Activated CD8-positive, alpha-beta memory T cell treated with anti-CD3 and anti-CD28 coated beads for 48 hours (primary cell): ENCODE data around the gene ACTL8.

ENCODE experiments used
- DNase-seq, 3 experiments: peaks; one replicate each; pipeline ENCODE4 v3.0.0-alpha.2; 2020; ENCODE audit warnings: low read depth in 2 of 3, low spot score in 2 of 3

ACTL8 gene

DNA sequence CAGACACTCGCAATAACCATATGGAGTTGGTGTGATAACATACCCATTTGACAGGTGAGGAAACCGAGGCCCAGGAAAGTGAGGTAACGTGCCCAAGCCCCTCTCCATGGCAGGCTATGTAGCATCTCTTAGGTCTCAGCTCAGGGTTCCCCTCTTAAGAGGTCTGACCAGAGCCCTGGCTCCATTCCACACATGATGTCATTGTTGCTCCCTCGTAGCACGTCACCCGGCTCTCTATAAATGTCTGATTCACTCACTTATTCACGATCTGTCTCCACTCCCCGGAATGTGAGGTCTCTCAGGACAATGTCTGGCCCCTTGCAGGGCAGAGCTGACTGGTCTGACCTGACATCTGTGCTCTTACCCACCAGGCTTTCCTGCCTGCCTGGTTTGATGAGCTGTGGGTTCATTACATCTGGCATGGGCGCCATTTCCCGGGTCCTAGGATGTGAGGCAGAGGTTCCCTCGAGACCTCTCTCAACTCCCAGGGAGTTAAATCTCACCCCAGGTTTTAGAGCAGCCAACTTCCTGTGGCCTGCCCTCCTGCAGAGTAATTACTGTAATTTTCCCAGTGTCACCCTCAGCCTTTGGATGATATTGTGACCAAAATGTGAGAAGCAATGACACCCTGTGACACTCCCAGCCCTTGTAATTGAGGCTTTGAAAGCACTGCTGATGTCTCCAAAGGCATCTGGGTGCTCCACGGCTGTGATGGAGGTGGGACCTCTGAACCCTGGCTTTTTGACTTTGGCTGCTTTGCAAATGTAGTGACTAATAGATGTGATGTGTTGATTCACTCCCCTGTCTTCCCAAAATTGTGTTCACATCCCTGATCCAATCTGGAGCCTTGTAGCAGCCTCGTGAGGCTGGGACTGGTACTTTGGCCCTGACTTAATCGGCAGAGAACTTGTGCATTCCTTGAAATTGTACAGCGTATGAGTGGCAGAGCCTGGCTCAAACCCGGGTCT, 10.6 kb downstream of the ACTL8 start:
- no peak for DNase-seq

DNA sequence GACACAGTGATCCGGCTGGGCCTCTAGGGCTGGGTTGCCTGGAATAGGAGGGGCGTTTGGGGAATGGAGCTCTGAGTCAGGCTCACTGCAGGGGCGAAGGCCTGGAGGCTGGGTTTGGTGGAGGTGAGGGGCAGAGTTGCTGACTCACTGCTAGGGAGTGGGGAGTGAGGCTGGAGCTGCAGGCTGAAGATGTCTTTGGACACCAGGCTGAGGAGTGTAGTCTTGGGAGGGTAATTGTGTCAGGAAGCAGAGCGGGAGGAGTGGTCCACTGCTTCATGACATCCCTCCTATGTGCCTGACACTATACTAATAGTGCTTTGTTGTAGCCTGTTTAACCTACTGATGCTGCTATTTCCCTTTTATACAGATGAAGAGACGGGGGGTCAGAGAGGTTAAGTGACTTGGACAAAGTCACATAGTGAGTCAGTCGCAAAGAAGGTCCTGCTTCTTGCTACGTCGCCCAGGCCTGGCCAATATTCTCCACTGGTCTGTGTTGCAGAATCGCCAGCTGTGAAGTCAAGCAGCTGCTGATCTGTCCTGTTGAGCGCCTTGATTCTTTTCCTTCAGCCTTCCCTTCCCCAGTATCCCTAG, 13.6 kb downstream of the ACTL8 start:
- DNase-seq: no peak

DNA sequence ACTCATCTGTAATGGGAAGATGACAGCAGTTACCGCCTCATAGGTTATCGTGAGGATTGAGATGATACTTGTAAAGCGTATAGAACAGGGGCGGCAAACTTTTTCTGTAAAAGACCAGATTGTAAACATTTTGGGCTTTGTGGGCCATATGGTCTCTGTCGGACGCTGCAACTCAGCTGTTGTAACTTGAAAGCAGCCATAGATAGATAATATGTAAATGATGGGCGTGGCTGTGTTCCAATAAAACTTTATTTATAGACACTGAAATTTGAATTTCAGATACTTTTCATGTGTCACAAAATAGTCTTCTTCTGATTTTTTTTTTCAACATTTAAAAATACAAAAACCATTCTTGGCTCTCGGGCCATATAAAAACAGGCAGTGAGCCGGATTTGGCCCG, 15.8 kb downstream of the ACTL8 start:
- DNase-seq: no peak

DNA sequence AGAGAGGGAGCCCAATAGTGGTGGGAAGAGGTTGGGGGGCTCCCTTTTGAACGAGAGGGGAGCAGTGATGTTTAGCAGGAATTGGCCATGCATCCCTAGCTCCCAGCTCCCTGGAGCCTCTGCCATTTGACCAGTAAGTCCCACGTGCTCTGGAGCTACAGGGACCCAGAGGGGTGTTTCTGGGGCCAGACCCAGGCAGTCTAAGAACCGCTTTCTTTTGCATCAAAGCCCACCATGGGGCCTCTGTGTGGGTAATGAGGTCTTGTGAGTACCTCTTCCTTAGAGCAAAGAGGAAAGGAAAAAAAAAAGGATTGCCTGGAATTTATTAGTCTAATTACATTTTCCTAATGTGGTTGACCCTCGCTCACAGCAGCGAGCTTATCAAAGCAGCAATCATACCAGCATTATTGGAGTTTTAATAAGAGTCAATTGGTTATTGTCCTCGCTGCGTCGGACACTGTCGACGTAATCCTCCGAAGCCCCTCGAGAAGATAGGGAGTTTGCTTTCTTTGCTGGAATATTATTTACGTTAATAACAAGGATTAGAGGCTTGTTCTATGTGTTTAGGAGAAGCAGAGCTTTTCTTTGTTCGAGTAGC, 17.6 kb downstream of the ACTL8 start:
- DNase-seq: no peak

DNA sequence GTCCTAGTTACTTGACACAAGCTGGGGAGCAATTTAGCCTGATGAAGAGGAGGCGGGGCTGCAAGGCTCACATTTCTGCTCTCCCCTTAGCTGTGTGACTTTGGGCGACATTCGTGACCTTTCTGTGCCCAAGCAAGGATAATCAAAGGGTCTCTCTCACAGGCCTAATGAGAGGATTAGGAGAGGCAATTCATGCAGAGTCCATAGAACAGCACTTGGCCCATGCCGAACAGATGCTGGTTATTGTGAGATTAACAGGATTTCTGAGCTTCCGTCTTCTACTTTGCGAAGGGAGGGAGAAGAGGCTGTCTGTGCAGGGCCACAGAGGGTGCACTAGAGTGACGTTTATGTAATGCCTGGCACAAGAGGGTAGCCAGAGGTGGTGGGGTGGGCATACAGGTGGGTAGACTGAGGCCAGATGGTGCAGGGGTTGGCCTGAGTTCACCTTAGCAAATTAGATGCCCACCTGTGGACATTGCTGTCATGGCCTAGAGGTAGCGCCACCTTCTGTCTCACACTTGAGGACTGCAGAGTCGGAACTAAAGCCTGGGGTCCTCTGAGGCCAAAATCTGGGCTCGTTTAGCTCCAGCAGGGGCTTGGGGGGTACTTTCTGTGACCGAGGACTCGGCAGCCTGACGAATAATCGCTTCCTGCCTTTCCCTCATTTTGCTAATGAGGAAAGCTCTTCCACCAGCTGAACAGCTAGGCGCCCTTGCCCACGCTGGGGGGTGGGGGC, 18.6 kb downstream of the ACTL8 start:
- no peak for DNase-seq

DNA sequence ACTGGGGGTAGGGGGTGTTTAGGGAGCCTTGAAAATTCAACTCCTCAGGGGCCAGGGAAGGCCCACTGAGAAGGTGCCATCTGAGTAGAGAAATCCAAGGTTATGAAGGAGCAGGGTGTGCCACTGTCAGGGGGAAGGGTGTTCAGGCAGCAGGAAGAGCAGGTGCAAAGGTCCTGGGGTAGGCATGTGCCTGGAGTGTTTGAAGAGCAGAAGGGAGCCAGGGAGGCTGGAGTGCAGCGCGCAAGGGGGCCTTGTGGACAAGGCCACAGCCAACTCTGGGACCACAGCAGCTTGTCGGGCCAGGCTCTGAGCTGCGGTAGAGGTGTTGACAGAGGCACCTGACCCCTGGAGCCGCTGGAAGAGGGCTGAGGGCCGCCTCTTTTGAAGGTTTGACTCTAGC, 19.3 kb downstream of the ACTL8 start:
- DNase-seq: no peak

DNA sequence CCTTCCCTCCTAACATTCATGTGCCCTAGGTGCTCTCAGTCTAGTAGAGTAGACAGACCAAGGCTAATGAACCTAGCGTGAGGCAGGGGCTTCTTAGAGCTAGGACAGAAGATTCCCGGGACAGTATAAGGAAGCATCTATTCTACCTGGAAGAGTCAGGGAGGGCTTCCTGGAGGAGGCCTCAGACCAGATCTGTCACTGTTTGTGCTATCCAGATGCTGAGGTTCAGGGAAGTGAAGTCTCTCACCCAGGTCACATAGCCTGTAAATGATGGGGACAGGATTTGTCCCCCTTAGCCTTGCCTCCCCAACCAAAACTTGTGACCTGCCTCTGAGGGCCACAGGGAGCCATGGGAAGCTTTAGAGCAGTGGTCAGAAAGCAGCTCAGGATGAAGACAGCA, 20.7 kb downstream of the ACTL8 start:
- DNase-seq: no peak

DNA sequence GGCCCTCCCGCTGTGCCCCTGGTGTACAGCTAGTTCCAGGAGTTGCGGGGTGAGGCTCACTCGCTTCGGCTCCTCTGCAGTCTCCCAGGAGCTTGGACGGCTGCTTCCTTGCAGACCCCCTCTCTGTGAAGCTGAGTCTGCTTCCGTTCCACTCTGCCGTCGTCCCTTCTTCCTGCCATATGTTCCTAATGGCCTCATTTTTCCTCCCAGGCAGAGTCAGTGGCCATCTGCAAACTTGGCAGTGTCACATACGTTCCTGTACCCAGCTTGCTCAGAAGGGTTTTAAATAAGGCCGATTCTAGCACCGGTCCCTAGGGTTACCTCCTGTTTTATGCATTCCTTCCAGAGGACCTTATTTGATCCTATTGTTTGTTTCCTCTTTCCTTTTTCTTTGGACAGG, 21.3 kb downstream of the ACTL8 start:
- DNase-seq: no peak

DNA sequence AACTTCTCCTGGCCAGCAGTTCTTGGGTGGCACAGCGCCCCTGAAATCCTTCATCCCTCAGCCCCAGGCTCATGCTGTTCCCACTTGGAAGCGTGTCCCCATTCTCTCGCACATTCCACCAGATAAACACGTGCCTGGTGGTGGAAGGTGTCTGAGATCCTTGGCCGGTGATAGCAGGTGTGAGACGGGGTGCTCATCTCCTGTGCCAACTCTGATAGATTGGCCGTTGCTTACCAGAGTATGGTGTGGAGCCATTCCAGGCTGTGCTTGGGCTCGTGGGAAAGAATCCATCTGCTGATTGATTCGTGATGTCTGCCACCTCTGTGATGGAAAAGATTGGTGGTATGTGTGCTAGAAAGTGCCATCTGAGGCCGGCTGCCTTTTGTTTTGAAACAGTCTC, 22.2 kb downstream of the ACTL8 start:
- DNase-seq: no peak

DNA sequence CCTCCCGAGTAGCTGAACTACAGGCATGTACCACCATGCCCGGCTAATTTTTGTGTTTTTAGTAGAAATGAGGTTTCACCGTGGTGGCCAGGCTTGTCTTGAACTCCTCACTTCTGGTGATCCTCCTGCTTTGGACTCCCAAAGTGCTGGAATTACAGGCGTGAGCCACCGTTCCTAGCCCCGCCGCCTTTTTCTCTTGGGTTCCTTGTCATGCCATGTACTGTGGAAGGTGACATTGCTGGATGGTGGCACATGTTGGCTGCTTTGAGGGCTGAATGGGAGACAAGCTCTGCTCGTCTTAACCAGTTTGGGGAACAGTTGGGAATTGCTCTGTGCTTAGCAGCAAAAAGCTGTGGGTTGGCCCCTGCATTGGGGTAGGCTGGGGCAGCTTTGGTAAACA, 22.7 kb downstream of the ACTL8 start:
- no peak for DNase-seq

DNA sequence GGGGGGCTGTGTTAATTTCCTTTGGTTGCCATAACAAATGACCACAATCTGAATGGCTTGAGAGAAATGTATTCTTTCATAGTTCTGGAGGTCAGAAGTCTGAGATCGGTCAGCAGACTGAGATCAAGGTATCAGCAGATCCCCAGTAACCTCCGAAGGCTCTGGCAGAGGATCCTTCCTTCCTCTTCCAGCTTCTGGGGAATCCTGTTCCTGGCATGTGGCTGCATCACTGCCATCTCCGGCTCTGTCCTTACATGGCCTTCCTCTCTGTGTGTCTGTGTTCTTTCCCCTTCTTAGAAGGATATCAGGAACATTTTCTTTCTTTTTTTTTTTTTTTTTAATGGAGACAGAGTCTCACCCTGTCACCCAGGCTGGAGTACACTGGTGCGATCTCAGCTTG, 25.8 kb downstream of the ACTL8 start:
- no peak for DNase-seq

DNA sequence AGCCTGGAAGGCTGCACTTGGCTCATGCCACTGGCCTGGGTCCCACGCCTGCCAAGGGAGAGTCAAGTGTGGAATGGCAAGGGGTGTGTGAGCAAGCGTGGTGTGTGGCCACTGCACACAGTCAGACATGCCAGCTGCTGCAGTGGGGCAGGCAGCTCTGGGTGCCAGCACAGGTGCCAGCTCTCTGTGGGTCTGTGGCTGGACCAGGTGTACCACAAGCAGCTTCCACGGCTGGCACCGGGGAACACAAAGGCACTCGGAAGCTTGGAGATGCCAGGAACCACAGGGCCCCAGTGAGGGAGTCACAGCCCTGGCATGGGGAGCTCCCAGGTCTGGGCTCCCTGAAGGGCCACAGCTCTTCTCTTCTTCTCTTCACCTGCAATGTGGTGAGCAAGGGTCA, 34.8 kb downstream of the ACTL8 start:
- DNase-seq: no peak

DNA sequence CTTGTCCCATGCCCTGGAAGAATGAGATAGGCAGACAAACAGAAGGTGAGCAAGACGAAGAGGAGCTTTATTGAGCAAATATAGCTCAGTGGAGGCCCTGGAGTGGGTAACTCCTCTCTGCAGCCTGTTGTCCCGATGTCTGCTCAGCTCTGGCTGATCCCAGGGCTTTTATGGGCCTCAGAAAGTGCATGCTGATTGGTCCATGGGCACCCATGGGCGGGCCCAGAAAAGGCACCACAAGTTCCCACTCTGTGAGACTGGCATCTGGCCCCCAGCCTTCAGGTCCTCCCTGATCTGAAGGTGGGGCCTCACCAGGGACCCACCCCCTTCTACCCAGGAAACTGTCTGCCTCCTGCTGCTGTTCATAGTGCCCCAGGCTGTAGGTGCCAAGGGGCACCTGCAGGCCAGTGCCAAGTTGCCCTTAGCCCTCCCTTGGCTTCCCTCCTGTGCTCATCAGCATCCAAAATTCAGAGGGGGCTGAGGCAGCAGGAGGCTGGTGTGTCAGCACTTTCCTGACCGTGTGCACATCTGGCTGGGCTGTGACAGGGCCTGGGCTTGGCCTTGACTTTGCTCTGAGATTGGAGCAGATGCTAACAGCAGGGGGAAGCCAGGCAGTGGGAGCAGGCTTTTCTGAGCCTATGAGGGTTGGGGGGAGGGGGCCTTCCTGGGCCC, 35.4 kb downstream of the ACTL8 start:
- DNase-seq: no peak

DNA sequence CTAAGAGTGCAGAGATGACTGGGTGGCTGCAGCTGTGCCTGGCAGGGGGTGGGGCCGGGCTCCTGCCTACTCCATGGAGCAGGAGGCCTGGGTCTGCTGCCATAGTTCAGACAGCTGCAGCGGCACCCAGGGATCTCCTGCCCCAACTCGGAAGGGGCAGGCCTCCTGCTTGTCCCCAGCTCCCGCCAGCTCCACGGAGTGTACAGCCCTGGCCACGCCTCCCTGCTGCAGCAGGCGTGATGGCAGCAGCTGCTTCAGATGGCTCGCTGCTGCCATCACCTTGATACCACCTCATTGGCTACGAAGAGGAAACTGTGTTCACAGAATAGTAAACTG, 35.9 kb downstream of the ACTL8 start:
- no peak for DNase-seq

DNA sequence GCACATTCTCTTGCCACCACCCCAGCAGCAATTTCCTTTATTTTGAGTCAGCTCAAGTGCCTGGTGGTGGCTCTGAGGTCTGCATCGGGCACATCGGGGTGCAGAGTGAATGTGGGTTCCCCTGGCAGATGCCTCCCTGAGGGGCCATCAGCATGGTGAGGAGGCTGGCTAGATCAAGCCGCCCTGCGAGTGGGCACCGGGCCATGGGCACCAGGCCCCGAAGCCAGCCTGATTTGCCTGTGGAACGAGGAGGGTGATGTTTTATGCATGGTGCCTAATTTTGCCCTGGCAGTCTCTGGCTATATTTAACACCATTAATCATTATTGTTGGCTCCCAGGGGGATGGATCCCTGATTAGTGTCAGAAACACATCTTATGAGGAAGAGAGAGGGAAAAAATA, 36.3 kb downstream of the ACTL8 start:
- no peak for DNase-seq

DNA sequence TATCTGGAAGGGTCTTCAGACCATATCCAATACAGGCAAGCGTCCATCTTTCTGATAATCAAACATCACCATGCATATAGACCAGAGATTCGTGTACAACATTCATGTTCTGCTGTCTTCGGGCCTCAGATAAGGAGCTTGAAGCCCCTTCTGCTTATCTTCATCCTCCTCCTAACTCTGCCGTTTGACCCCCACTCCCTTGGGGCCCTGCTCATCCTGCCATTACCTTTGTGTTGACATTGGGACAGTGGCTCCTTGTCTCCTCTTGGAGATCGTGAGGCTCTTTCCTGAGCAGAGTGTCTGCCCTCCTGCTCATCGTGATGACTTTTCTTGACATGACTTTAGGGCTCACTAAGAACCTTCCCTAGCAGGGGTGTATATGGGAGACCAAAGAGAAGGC, 37.3 kb downstream of the ACTL8 start:
- no peak for DNase-seq

DNA sequence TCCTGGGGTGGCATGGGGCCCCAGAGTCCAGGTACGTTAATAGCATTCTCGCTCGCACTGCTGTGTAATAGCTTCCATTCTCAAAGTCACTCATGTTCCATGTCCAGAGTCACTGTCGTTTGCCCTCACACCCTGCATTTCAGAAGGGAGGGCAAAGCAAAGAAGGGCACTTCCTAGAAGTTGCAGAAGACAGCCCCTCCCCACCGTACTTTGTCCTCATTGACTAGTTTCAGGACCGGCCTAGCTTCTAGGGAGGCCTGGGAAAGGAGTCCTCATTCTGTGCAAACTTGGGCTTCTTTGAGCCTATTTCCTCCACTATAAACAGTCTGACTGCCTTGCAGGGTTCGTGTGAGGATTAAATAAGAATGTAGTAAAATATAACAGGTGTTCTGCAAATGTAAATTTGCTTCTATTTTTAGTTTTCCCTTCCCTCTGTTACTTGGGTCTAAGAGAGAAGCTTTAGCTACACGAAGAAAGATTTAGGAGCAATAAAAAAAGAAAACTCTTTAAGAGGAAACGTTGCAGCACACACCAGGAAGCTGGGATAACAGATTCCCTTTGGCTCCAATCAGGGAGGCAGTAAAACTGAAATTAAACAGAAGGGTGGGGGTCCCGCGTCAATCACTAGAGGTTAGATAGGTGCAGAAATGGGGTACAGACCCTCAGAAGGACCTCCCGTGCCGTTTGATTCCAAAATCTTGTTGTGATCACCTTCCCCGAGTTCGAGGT, 40.1 kb downstream of the ACTL8 start:
- no peak for DNase-seq

DNA sequence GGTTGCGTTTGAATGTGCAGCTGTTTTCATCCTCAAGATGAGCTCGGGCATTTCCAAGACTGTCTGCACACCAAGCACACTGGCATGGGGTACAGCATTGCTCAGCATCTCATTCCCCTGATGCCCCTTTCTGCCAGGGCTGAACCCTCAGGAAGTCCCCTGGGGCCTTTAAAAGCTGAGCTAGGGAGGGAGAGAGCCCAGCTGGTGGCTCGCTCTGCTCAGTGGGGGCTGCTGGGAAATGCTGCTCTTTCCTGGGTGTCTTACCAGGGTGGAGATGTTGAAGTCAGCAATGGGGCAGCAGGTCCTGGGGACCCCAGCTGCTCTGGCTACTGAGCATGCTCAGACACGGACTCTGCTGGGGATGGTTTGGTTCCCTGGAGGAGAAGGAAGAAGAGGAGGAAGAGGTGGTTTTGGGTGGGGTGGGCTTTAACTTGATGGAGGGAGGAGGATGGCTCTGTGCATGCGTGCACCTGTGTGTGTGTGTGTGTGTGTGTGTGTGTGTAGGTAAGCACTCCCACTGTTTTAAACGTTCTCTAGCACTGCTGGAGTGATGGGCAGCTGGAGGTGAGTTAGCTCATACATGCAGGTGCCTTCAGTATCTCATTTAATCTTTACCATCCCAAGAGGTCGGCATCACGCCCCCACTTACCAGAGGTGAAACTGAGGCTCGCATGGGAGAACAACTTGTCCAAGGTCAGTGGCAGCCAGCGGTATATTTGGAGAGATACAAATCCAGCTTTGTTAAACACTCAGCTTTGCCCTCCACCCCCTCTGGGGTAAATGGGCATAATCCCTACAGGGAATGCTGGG, 40.9 kb downstream of the ACTL8 start:
- DNase-seq: no peak

DNA sequence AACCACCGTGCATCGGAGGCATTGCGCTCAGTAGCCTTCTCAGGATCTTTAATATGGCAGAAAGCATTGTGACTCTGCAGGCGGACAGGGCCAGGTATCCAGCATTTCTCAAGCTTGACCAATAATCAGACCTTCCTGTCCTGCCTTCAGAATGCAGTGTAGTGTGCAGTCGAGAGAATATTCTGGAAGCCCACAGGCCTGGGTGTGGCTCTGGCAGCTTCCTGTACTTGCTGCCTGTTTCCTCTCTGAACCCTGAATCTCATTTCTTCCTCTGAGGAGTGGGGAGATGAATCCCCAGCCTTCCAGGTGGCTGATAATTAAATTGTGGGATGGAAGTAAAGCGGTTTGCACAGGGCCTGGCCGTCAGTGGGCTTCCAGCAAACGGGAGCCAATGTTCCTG, 42.3 kb downstream of the ACTL8 start:
- no peak for DNase-seq

DNA sequence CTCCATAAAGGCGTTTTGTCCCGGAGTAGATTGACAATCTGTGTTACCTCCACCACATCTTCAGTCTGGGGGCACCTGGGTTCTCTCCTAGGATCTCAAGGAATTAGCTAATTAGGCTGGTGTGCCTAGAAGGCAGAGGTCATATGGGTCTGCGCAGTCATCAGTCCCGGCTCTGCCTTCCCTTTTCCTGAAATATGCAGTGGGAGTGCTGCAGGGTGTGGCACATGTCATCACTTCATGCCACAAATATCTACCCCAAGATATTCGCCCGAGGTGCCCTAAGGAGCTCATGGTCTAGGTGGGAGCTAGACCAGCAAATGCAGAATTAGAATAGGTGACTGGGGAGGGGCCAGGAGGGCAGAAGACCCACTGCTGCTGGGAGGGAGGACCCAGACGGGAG, 42.9 kb downstream of the ACTL8 start:
- DNase-seq: no peak
